ENCODE results near the gene HOXD4.

The HOXD4 gene

GRCh38 chr2:176172895-176173566 lies 21.7 kb downstream of the HOXD4 start:
- DNase-seq = no peak

GRCh38 chr2:176173567-176174381 lies 22.4 kb downstream of the HOXD4 start:
- no peak for DNase-seq

GRCh38 chr2:176174382-176174823 lies 23.1 kb downstream of the HOXD4 start:
- peak; percentile 71 for DNase-seq

- DNase-seq = peak; percentile 86 to 96
These were observed 23.7 kb downstream of the HOXD4 start for GRCh38 chr2:176174824-176175708.

- DNase-seq = peak in 1 of 2 experiments; percentile 53
These were observed 24.6 kb downstream of the HOXD4 start for GRCh38 chr2:176175709-176176607.

GRCh38 chr2:176177580-176178037 lies 26.3 kb downstream of the HOXD4 start:
- peak in 1 of 2 experiments; percentile 76 for DNase-seq

GRCh38 chr2:176178038-176178756 lies 26.8 kb downstream of the HOXD4 start:
- peak; percentile 72 to 87 for DNase-seq

GRCh38 chr2:176178757-176179295 lies 27.5 kb downstream of the HOXD4 start:
- DNase-seq = peak in 1 of 2 experiments; percentile 37

- DNase-seq = no peak
These were observed 30.2 kb downstream of the HOXD4 start for GRCh38 chr2:176181551-176181950.

- no peak for DNase-seq
These were observed 31.3 kb downstream of the HOXD4 start for GRCh38 chr2:176182671-176183070.

GRCh38 chr2:176184749-176185148 lies 33.4 kb downstream of the HOXD4 start:
- DNase-seq = no peak

- no peak for DNase-seq
These were observed 34.7 kb downstream of the HOXD4 start for GRCh38 chr2:176186024-176186423.

GRCh38 chr2:176187200-176187898 lies 36.0 kb downstream of the HOXD4 start:
- peak; percentile 40 to 57 for DNase-seq

- peak; percentile 62 to 93 for DNase-seq
These were observed 36.8 kb downstream of the HOXD4 start, which contains the start of gene HOXD1 for GRCh38 chr2:176187899-176188773. Gene HOXD1 (plus strand): TSS chr2:176188668. CDS start chr2:176188802, 134 bp downstream.

- DNase-seq = peak in 1 of 2 experiments; percentile 70
These were observed 37.7 kb downstream of the HOXD4 start for GRCh38 chr2:176188774-176189680.

- DNase-seq = peak; percentile 46 to 59
These were observed 38.6 kb downstream of the HOXD4 start for GRCh38 chr2:176189681-176190641.

GRCh38 chr2:176192351-176192750 lies 41.0 kb downstream of the HOXD4 start:
- no peak for DNase-seq
